Measurements from ENCODE around the gene SORL1.
"Not testable (repeated sequence)": the region's sequence is repeated elsewhere in the genome, so short reads cannot be mapped to it uniquely, and the experiment has no call there.

SORL1 gene

GRCh38 chr11:121569332-121570299 lies 117.5 kb downstream of the SORL1 start:
- DNase-seq: not testable (repeated sequence)

- DNase-seq: no peak
Measured at GRCh38 chr11:121570453-121570852, 118.3 kb downstream of the SORL1 start.

GRCh38 chr11:121571506-121571905 lies 119.4 kb downstream of the SORL1 start:
- no peak for DNase-seq

GRCh38 chr11:121572571-121573059 lies 120.5 kb downstream of the SORL1 start:
- peak; percentile 25 for DNase-seq

- DNase-seq: no peak
Measured at GRCh38 chr11:121574801-121575200, 122.7 kb downstream of the SORL1 start.

- peak; percentile 33 for DNase-seq
Measured at GRCh38 chr11:121575250-121575962, 123.3 kb downstream of the SORL1 start.

GRCh38 chr11:121575963-121576290 lies 123.8 kb downstream of the SORL1 start:
- DNase-seq: no peak

GRCh38 chr11:121576531-121576930 lies 124.4 kb downstream of the SORL1 start:
- DNase-seq: no peak

- DNase-seq: peak; percentile 32
Measured at GRCh38 chr11:121577106-121577848, 125.2 kb downstream of the SORL1 start.

- peak; percentile 82 for DNase-seq
Measured at GRCh38 chr11:121578251-121578976, 126.3 kb downstream of the SORL1 start.

GRCh38 chr11:121580154-121580553 lies 128.0 kb downstream of the SORL1 start:
- no peak for DNase-seq

- no peak for DNase-seq
Measured at GRCh38 chr11:121581607-121582006, 129.5 kb downstream of the SORL1 start.

GRCh38 chr11:121582296-121582695 lies 130.2 kb downstream of the SORL1 start:
- DNase-seq: no peak

GRCh38 chr11:121583825-121584224 lies 131.7 kb downstream of the SORL1 start:
- DNase-seq: no peak

GRCh38 chr11:121586750-121587149 lies 134.6 kb downstream of the SORL1 start:
- no peak for DNase-seq

GRCh38 chr11:121587182-121587581 lies 135.1 kb downstream of the SORL1 start:
- DNase-seq: no peak

GRCh38 chr11:121588747-121589146 lies 136.6 kb downstream of the SORL1 start:
- DNase-seq: no peak

- DNase-seq: no peak
Measured at GRCh38 chr11:121589946-121590537, 137.9 kb downstream of the SORL1 start.

- no peak for DNase-seq
Measured at GRCh38 chr11:121590772-121591404, 138.8 kb downstream of the SORL1 start.

- DNase-seq: peak; percentile 87
Measured at GRCh38 chr11:121591405-121592033, 139.4 kb downstream of the SORL1 start.

- no peak for DNase-seq
Measured at GRCh38 chr11:121592708-121593107, 140.6 kb downstream of the SORL1 start.

Measured in NCI-H82 (cell line).